Loucy (cell line): ENCODE measurements around the gene LIME1.

Experiments used
- CTCF ChIP-seq: fragments of 200-600 bp; sonication (generic); conservative IDR thresholded peaks from 2 replicates; pipeline ENCODE4 v1.5.1; 2014; ENCODE audit warnings: mild to moderate bottlenecking, antibody characterized with exemption, low read length
- EZH2phosphoT487 ChIP-seq: fragments of 200-600 bp; IDR thresholded peaks from 2 replicates; pipeline ENCODE4 v1.6.1; 2018; ENCODE audit warnings: antibody characterized with exemption, mild to moderate bottlenecking, moderate library complexity, borderline replicate concordance

GRCh38 chr20:63749597-63750508 lies 13.4 kb downstream of the LIME1 start:
- no peak for TF ChIP-seq CTCF
- no peak for TF ChIP-seq EZH2phosphoT487
